ENCODE results near the gene SLC39A10.

SLC39A10 gene

GRCh38 chr2:195732574-195732973 lies 75.5 kb downstream of the SLC39A10 start:
- DNase-seq, result no peak

DNA sequence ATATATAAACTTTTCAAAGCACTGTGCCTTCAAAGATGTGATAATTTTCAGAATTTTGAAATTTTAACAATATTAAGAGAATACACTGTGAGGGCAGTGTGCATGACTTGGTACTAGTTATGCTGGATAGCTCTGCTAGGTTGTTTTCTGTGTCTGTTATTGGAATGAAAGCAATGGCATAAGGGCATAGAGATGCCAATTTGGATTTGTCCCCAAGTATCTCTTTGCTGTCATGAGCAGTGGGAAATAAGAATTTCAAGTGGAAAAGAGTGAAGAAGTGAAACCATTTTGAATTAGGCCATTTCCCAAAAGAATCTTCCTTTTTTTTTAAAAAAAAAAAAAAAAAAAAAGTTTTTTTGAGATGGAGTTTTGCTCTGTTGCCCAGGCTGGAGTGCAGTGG lies 76.8 kb downstream of the SLC39A10 start:
- no peak for DNase-seq

GRCh38 chr2:195734395-195734794 lies 77.4 kb downstream of the SLC39A10 start:
- DNase-seq, result no peak

- no peak for DNase-seq
Observed at GRCh38 chr2:195734931-195735330, 77.9 kb downstream of the SLC39A10 start.

- no peak for DNase-seq
Observed at GRCh38 chr2:195735347-195735746, 78.3 kb downstream of the SLC39A10 start.

DNA sequence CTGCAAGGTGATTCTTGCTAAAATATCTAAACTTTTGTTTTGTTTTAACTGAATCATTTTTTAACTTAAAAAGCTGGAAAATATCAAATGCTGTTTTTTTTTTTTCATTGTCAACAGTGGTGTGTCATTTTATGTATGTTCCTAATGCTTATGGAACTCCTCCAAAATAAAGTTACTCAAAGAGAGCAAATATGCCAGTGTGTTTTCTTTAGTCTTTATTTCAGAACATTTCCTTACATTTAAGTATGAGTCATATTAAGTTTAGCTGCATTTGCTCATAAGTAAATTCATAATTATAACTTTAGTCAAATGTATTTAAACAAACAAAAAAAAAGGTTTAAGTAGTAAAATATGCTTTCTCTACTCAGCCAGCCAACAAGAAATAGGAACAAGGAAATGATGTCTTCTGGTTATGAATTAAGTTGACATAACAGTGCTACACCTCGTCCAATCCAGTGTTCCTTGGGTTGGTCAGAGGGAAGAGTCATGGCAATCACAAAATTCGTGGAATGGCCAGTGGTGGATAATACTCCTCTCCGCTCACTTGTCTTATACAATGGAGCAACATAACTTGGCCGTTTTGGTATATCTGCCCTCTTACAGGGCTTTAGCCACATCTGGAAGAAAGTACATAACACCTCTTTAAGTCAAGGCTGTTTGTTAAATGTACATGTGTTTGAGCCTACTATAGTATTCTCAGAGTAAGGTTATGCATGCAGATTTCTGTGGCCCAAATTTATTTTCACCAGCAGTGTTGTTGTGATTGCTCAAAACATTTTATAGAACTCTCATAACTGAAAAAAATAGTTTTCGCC lies 80.7 kb downstream of the SLC39A10 start:
- no peak for DNase-seq

GRCh38 chr2:195741191-195741590 lies 84.2 kb downstream of the SLC39A10 start:
- no peak for DNase-seq

- DNase-seq, result no peak
Observed at GRCh38 chr2:195756218-195756942, 99.4 kb downstream of the SLC39A10 start.

DNA sequence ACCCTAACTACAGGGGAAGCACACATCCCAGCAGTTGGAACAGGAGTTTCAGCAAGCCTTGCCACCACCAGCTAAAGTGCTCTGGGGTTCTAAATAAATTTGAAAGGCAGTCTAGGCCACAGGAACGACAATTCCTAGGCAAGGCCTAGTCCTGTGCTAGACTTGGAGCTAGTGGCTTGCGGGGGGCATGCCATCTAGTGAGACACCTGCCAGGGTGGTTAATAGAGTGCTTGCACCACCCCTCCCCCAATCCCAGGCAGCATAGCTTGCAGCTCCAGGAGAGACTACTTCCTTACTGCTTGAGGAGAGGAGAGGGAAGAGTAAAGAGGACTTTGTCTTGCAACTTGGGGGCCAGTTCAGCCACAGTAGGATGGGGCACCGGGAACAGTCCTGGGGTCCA lies 101.8 kb downstream of the SLC39A10 start:
- DNase-seq, result no peak

DNA sequence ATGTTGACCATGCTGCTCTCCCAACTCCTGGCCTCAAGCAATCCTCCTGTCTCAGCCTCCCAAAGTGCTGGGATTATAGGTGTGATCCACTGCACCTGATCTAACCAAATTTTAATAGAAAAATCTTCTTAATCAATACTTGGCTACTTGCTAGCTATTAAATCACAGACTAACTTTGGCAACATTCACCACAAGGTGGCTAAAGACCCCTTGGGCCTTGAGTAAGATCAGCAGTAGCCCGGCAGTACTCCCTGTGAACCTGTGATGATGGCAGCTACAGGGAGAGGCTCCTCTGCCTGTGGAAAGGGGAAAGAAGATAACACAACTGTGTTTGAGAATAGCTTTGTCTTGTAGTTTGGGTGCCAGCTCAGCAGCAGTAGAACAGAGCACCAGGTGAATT lies 102.9 kb downstream of the SLC39A10 start:
- DNase-seq, result no peak

DNA sequence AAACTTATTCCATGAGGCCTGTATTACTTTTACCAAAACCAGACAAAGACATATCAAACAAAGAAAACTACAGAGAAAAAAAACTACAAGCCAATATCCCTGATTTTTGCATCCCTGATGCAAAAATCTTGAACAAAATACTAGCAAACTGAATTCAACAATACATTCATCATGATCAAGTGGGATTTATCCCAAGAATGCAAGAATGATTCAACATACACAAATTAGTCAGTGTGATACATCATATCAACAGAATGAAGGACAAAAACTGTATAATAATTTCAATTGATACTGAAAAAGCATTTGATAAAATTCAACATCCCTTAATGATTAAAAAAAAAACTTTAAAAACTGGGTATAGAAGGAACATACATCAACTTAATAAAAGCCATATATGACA lies 106.8 kb downstream of the SLC39A10 start:
- no peak for DNase-seq

DNA sequence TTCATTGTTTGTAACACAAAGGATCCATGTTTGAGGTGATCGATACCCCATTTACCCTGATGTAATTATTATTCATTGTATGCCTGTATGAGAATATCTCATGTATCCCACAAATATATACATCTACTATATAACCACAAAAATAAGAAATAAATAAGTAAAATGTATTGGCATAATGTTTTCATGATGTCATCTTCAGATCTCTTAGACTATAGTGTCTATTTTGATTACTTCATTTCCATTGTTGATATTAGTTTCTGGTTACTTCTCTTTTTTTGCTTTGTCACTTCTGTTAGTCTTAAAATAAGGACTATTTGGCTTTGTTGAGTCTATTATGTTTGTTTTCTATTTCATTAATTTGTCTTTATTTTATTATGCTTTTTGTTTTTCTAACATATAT lies 109.7 kb downstream of the SLC39A10 start:
- DNase-seq, result no peak

GRCh38 chr2:195768431-195768830 lies 111.4 kb downstream of the SLC39A10 start:
- no peak for DNase-seq

DNA sequence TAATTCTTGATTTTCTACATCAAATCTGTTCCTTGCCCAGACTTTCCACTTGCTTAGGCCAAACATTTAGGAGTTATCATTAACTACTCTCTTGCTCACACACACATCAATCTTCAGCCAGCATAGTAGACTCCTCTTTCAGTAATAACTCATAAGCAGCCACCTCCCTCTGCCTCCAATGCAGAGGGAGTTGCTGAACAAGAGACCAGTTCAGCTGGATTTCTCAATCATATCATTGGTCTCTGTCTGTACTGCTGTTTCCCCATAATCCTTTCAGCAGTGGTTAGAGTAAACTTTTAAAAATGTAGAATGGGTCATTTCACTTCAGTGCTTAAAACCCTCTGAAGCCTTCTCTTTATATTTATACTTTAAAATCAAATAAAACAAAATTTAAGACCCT lies 112.9 kb downstream of the SLC39A10 start:
- DNase-seq, result no peak

DNA sequence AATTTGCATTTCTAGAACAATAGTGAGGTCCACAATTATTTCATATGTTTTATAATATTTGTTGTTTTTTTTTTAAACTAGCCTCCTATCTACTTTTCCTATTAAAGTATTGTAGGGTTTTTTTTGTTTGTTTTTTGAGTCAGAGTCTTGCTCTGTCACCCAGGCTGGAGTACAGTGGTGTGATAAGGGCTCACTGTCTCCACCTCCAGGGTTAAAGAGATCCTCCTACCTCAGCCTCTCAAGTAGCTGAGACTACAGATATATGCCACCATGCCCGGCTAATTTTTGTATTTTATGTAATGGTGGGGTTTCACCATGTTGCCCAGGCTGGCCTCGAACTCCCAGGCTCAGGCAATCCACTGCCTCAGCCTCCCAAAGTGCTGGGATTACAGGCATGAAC lies 122.5 kb downstream of the SLC39A10 start:
- DNase-seq, result no peak

DNA sequence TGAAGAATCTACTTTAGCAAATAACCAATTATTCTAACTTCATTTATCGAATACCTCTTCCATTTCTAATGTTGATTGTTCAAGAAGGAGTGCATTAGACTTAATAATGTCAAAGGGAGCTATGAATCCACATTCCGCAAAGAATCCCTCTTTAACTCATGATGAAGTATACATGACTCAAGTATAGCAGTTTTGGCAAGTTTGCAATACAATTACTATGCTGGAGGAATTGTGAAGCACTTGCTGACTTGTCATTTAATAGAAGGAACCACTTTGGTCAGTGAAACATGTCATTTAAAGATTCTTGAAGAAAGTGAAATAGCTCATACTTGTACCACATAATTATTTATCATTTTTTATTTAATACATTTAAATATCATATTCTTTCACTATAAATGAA lies 125.1 kb downstream of the SLC39A10 start:
- no peak for DNase-seq

Measured in NCI-H2107 (cell line).